ENCODE results near the gene INPP5K. TPM values are rescaled to one million over a fixed set of nuclear protein-coding genes. Genes with fewer than 3 reads are reported as not detected.

Gene INPP5K
- total and polyA plus RNA-seq, 2 of the 4 experiments (the other 2 are of a cell fraction) = 14.9 to 17.4 TPM

- Histone ChIP-seq H3K4ac (ENCODE audit: low read depth, low read length) (no peak overlapping the region), H3K9me3 (ENCODE audit: control insufficient read depth, insufficient read depth, low read length) (no peaks in the 10 kb centered on the region), H2AFZ (replicated peaks; ENCODE audit: low read length, poor library complexity) (no peak overlapping the region), H3K4me1 (ENCODE audit: control insufficient read depth, insufficient read depth, low read length) (no peaks in the 10 kb centered on the region), H2BK120ac (ENCODE audit: low read depth, low read length) (no peak overlapping the region), H4K8ac (ENCODE audit: low read depth in 2 of 2, low read length in 2 of 2) (no peak overlapping the region), H2BK15ac (ENCODE audit: low read depth, low read length) (no peak overlapping the region), H3K23ac (ENCODE audit: low read depth, low read length) (no peak overlapping the region), H3K56ac (ENCODE audit: extremely low read depth, insufficient read depth, low read length) (no peak overlapping the region), H3K36me3 (ENCODE audit: control insufficient read depth, insufficient read depth, low read length) (peaks cover 44% of the 10 kb centered on the region), H4K91ac (ENCODE audit: insufficient read depth, low read depth, low read length) (no peak overlapping the region), H3K4me2 (ENCODE audit: low read depth, low read length) (no peak overlapping the region), H3K9me1 (ENCODE audit: insufficient read depth, low read length) (peaks cover 8% of the 10 kb centered on the region), H2AK9ac (replicated peaks; ENCODE audit: low read depth, low read length, poor library complexity) (no peak overlapping the region), H4K5ac (ENCODE audit: low read depth, low read length) (no peak overlapping the region), H4K20me1 (ENCODE audit: insufficient read depth, low read length) (peaks cover 47% of the 10 kb centered on the region), H3K14ac (replicated peaks; ENCODE audit: low read depth, low read length) (no peak overlapping the region), H3K27ac (ENCODE audit: insufficient read depth, low read length) (no peak overlapping the region), H3K4me3 (ENCODE audit: insufficient read depth, low read depth, low read length) (no peak overlapping the region), H2BK5ac (ENCODE audit: low read depth, low read length, poor library complexity, severe bottlenecking) (no peak overlapping the region), H3K9ac (ENCODE audit: low read depth, low read length) (no peak overlapping the region), H2AK5ac (ENCODE audit: low read depth, low read length) (no peak overlapping the region), H3K79me1 (ENCODE audit: low read depth in 1 of 2, low read length in 2 of 2) (peaks cover 24 to 58% of the 10 kb centered on the region in 2 experiments), H2BK20ac (ENCODE audit: low read depth, low read length) (no peak overlapping the region), H3K18ac (ENCODE audit: low read depth, low read length) (no peak overlapping the region), H3K27me3 (ENCODE audit: control insufficient read depth, insufficient read depth, low read length) (no peaks in the 10 kb centered on the region)
- TF ChIP-seq SMC3 (IDR thresholded peaks at IDR 0.05; ENCODE audit: low read depth, low read length) = no peak
- no peak for TF ChIP-seq NFE2L2 (IDR thresholded peaks at IDR 0.05; ENCODE audit: low read depth, low read length)
- no peak for TF ChIP-seq CTCF (conservative IDR thresholded peaks at IDR 0.05; ENCODE audit: low read depth, low read length)
- no peak for TF ChIP-seq USF2 (IDR thresholded peaks at IDR 0.05; ENCODE audit: low read depth, low read length)
- no peak for TF ChIP-seq POLR2A (IDR thresholded peaks at IDR 0.05; ENCODE audit: low read depth, low read length)
- TF ChIP-seq RCOR1 (IDR thresholded peaks at IDR 0.05; ENCODE audit: insufficient replicate concordance, low read length) = no peak
- no peak for TF ChIP-seq MAFK (IDR thresholded peaks at IDR 0.05; ENCODE audit: low read depth, low read length)
- TF ChIP-seq CEBPB (IDR thresholded peaks at IDR 0.05; ENCODE audit: low read depth, low read length) = no peak
- no peak for TF ChIP-seq BHLHE40 (IDR thresholded peaks at IDR 0.05; ENCODE audit: low read depth, low read length)
- no peak for TF ChIP-seq CHD1 (IDR thresholded peaks at IDR 0.05; ENCODE audit: low read depth, low read length)
- TF ChIP-seq RFX5 (IDR thresholded peaks at IDR 0.05; ENCODE audit: low read depth, low read length) = no peak
- no peak for TF ChIP-seq RAD21 (IDR thresholded peaks at IDR 0.05; ENCODE audit: low read length)
- TF ChIP-seq MXI1 (IDR thresholded peaks at IDR 0.05; ENCODE audit: borderline replicate concordance, low read depth, low read length) = no peak
- no peak for TF ChIP-seq MAZ (IDR thresholded peaks at IDR 0.05; ENCODE audit: borderline replicate concordance, low read depth, low read length)
- TF ChIP-seq FOS (IDR thresholded peaks at IDR 0.05; ENCODE audit: low read depth, low read length) = no peak
- no peak for TF ChIP-seq ELK1 (IDR thresholded peaks at IDR 0.05; ENCODE audit: borderline replicate concordance, low read depth, low read length)
- CTCF ChIA-PET = no interaction called here
- POLR2A ChIA-PET (ENCODE audit: unreplicated experiment) = no interaction called here
- intact Hi-C loops (cut with micrococcal nuclease) = no loop called here
- DNase-seq = no peak
- BruUV-seq (replicated peaks) = no TSS peak
- 93% methylated on average over 4 of the region's 12 CpGs; no CpG with 5 or more reads in 1 of the 2 experiments for WGBS, 2 experiments (ENCODE audit: extremely low coverage in 2 of 2, insufficient read length in 1 of 2)
- in situ Hi-C loops (cut with MboI; ENCODE audit: low sequenced_read_pairs) = no loop called here
- dilution Hi-C loops (cut with HindIII; ENCODE audit: low sequenced_read_pairs, unreplicated experiment) = no loop called here
- no peak for ATAC-seq (ENCODE audit: low read depth)
Observed at GRCh38 chr17:1551741-1552140, 35.3 kb upstream of the INPP5K start.

Measured in IMR-90 (cell line).